ENCODE data around the gene HMGA1.

DNA sequence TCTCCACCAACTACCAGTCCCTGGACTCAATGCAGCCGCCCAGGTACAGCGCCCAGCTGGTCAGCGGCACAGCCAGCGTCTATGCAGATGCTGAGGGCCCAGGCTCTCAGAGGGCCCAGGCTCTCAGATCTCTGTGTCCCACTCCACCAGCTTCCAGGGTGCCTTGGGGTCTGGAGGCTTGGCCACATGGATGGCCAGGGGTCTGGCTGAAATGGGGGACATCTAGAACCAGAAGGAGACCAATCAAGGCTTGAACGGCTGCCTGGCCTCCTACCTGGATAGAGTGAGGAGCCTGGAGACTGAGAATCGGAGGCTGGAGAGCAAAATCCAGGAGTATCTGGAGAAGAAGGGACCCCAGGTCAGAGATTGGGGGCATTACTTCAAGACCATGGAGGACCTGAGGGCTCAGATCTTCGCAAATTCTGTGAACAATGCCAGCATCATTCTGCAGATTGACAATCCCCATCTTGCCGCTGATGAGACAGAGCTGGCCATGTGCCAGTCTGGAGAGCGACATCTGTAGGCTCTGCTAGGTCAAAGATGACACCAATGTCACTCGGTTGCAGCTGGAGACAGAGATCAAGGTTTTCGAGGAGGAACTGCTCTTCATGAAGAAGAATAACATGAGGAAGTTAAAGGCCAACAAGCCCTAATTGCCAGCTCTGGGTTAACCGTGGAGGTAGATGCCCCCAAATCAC, 46.7 kb upstream of the HMGA1 start:
- TF ChIP-seq, protein P1, sequence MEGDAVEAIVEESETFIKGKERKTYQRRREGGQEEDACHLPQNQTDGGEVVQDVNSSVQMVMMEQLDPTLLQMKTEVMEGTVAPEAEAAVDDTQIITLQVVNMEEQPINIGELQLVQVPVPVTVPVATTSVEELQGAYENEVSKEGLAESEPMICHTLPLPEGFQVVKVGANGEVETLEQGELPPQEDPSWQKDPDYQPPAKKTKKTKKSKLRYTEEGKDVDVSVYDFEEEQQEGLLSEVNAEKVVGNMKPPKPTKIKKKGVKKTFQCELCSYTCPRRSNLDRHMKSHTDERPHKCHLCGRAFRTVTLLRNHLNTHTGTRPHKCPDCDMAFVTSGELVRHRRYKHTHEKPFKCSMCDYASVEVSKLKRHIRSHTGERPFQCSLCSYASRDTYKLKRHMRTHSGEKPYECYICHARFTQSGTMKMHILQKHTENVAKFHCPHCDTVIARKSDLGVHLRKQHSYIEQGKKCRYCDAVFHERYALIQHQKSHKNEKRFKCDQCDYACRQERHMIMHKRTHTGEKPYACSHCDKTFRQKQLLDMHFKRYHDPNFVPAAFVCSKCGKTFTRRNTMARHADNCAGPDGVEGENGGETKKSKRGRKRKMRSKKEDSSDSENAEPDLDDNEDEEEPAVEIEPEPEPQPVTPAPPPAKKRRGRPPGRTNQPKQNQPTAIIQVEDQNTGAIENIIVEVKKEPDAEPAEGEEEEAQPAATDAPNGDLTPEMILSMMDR (IDR thresholded peaks at IDR 0.05), result no peak
- TF ChIP-seq POLR2A (IDR thresholded peaks at IDR 0.05), result no peak

All from right lobe of liver (tissue), 4 donors.